22Rv1 (cell line): ENCODE data around the gene ARHGAP29.

Experiments
- ZFX ChIP-seq: fragments of 450-650 bp; IDR thresholded peaks from 2 replicates; pipeline ENCODE4 v1.6.1; 2017; ENCODE audit warnings: antibody characterized with exemption, borderline replicate concordance
- TF ChIP-seq, protein P1 (sequence below): fragments of 450-650 bp; IDR thresholded peaks from 2 replicates; pipeline ENCODE4 v1.5.1; 2017; ENCODE audit warnings: mild to moderate bottlenecking

DNA sequence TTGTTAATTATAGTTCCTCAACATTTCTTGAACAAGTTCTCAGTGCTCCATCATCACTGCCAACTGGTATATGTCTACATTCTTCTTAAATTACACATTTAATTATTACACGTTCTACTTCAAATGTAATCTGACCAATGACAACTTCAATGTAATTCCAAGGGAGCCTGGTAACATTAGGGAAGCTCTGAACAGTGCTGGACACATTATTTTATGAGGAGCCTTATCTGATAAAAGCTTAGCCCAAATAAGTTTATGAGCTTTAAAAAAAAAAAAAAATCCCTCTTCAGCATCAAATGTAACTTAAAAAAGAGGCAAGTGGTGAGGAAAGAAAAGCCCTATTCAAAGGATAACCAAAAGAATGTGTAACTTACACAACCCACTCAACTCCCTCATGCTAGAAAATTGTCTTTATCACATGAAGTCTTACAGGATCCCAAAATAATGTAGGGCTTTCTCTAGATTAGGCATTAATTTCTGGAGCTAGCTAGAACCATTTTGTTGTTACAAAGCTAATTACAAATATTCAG lies 81.2 kb downstream of the ARHGAP29 start:
- TF ChIP-seq, protein P1, sequence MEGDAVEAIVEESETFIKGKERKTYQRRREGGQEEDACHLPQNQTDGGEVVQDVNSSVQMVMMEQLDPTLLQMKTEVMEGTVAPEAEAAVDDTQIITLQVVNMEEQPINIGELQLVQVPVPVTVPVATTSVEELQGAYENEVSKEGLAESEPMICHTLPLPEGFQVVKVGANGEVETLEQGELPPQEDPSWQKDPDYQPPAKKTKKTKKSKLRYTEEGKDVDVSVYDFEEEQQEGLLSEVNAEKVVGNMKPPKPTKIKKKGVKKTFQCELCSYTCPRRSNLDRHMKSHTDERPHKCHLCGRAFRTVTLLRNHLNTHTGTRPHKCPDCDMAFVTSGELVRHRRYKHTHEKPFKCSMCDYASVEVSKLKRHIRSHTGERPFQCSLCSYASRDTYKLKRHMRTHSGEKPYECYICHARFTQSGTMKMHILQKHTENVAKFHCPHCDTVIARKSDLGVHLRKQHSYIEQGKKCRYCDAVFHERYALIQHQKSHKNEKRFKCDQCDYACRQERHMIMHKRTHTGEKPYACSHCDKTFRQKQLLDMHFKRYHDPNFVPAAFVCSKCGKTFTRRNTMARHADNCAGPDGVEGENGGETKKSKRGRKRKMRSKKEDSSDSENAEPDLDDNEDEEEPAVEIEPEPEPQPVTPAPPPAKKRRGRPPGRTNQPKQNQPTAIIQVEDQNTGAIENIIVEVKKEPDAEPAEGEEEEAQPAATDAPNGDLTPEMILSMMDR = no peak
- no peak for TF ChIP-seq ZFX
